ENCODE data around the gene WWC2.

DNA sequence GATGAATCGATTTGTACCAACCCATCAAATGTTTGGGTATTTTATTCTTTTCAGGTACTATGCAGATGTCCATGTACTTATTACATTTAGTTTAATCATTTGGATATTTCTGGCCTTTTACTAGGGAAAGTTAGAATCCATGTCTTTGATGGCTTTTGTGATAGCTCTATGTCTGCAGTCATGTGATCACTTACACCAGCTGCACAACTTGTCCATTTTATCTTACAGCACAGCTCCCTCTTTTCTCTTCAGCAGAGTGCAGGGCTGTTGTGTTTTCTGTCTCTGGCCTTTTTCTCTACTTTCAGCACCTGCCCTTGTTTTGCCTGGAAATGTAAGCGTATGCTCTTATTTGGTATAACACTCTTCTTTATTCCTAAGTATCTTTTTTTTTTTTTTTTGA, 30.6 kb downstream of the WWC2 start:
- TF ChIP-seq, protein P1, sequence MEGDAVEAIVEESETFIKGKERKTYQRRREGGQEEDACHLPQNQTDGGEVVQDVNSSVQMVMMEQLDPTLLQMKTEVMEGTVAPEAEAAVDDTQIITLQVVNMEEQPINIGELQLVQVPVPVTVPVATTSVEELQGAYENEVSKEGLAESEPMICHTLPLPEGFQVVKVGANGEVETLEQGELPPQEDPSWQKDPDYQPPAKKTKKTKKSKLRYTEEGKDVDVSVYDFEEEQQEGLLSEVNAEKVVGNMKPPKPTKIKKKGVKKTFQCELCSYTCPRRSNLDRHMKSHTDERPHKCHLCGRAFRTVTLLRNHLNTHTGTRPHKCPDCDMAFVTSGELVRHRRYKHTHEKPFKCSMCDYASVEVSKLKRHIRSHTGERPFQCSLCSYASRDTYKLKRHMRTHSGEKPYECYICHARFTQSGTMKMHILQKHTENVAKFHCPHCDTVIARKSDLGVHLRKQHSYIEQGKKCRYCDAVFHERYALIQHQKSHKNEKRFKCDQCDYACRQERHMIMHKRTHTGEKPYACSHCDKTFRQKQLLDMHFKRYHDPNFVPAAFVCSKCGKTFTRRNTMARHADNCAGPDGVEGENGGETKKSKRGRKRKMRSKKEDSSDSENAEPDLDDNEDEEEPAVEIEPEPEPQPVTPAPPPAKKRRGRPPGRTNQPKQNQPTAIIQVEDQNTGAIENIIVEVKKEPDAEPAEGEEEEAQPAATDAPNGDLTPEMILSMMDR (IDR thresholded peaks at IDR 0.05; ENCODE audit: extremely low read depth in 1 of 2, insufficient read depth in 1 of 2, low read depth in 1 of 2, low read length in 2 of 2) = no peak
- TF ChIP-seq EZH2 (IDR thresholded peaks at IDR 0.05; ENCODE audit: borderline replicate concordance, low read depth, low read length, severe bottlenecking) = no peak
- TF ChIP-seq POLR2A (IDR thresholded peaks at IDR 0.05; ENCODE audit: low read depth, low read length) = no peak
- no peak for TF ChIP-seq FOS (IDR thresholded peaks at IDR 0.05; ENCODE audit: borderline replicate concordance, insufficient read depth, low read length)

Measured in endothelial cell of umbilical vein (primary cell).